Ishikawa (cell line): ENCODE results near the gene MRTFA.

ENCODE experiments used
- CEBPB ChIP-seq: IDR thresholded peaks from 2 replicates; pipeline ENCODE4 v1.6.1; 2012
- CREB1 ChIP-seq: IDR thresholded peaks from 2 replicates; pipeline ENCODE4 v1.6.1; 2012; ENCODE audit warnings: low read depth
- EGR1 ChIP-seq: IDR thresholded peaks from 2 replicates; pipeline ENCODE4 v1.6.1; 2012
- EP300 ChIP-seq: IDR thresholded peaks from 2 replicates; pipeline ENCODE4 v1.6.1; 2012; ENCODE audit warnings: borderline replicate concordance
- FOXM1 ChIP-seq: IDR thresholded peaks from 2 replicates; pipeline ENCODE4 v1.6.1; 2012; ENCODE audit warnings: low read depth, borderline replicate concordance
- MAX ChIP-seq: IDR thresholded peaks from 2 replicates; pipeline ENCODE4 v1.6.1; 2012
- NFIC ChIP-seq: IDR thresholded peaks from 2 replicates; pipeline ENCODE4 v1.6.1; 2012
- RAD21 ChIP-seq: IDR thresholded peaks from 2 replicates; pipeline ENCODE4 v1.6.1; 2012; ENCODE audit warnings: low read depth
- REST ChIP-seq: IDR thresholded peaks from 2 replicates; pipeline ENCODE4 v1.6.1; 2012; ENCODE audit warnings: low read depth, mild to moderate bottlenecking
- TAF1 ChIP-seq: IDR thresholded peaks from 2 replicates; pipeline ENCODE4 v1.6.1; 2012; ENCODE audit warnings: low read depth, mild to moderate bottlenecking
- TCF12 ChIP-seq: IDR thresholded peaks from 2 replicates; pipeline ENCODE4 v1.6.1; 2012; ENCODE audit warnings: low read depth
- TEAD4 ChIP-seq: IDR thresholded peaks from 2 replicates; pipeline ENCODE4 v1.6.1; 2012
- USF1 ChIP-seq: IDR thresholded peaks from 2 replicates; pipeline ENCODE4 v1.6.1; 2012
- YY1 ChIP-seq: IDR thresholded peaks from 2 replicates; pipeline ENCODE4 v1.6.1; 2012; ENCODE audit warnings: low read depth
- ZBTB7A ChIP-seq: IDR thresholded peaks from 2 replicates; pipeline ENCODE4 v1.6.1; 2012; ENCODE audit warnings: low read depth

The MRTFA gene

GRCh38 chr22:40519948-40520331 is 116.6 kb downstream of the MRTFA start:
- TF ChIP-seq TCF12: no peak
- TF ChIP-seq USF1: no peak
- no peak for TF ChIP-seq CREB1
- TF ChIP-seq TAF1: no peak
- TF ChIP-seq YY1: no peak
- TF ChIP-seq EGR1: no peak
- no peak for TF ChIP-seq FOXM1
- TF ChIP-seq MAX: no peak
- TF ChIP-seq REST: no peak
- TF ChIP-seq CEBPB: no peak
- TF ChIP-seq TEAD4: no peak
- no peak for TF ChIP-seq NFIC
- TF ChIP-seq EP300: no peak
- no peak for TF ChIP-seq RAD21
- no peak for TF ChIP-seq ZBTB7A

GRCh38 chr22:40519284-40519947 is 117.1 kb downstream of the MRTFA start:
- TF ChIP-seq ZBTB7A (no peak), MAX (no peak), CEBPB (no peak), REST (no peak), TAF1 (no peak), RAD21 (no peak), NFIC (no peak), TCF12 (no peak)

- no peak for TF ChIP-seq MAX
These were observed 117.7 kb downstream of the MRTFA start for GRCh38 chr22:40518840-40519239.

- no peak for TF ChIP-seq ZBTB7A
- no peak for TF ChIP-seq NFIC
- TF ChIP-seq CREB1: no peak
- TF ChIP-seq CEBPB: no peak
- no peak for TF ChIP-seq MAX
- no peak for TF ChIP-seq EP300
- TF ChIP-seq TEAD4: no peak
- no peak for TF ChIP-seq REST
- TF ChIP-seq EGR1: no peak
- no peak for TF ChIP-seq TCF12
- no peak for TF ChIP-seq YY1
- TF ChIP-seq RAD21: no peak
- TF ChIP-seq TAF1: no peak
- TF ChIP-seq FOXM1: no peak
- no peak for TF ChIP-seq USF1
These were observed 118.9 kb downstream of the MRTFA start for GRCh38 chr22:40517631-40518030.
